Cardiac muscle cell (in vitro differentiated cells and primary cell): ENCODE measurements around the gene ZNF649. TPM values are rescaled to one million over a fixed set of nuclear protein-coding genes. Genes with fewer than 3 reads are reported as not detected.
A peak's percentile ranks its signal among the peaks of the same experiment; 100 is the strongest.

ENCODE experiments used
- DNase-seq, 2 donors: peaks; one replicate each; pipeline versions ENCODE4 v3.0.0 to v3.0.0-alpha.2; 2010 to 2017; ENCODE audit warnings: low read depth in 1 of 2, low spot score in 1 of 2
- H3K27ac ChIP-seq: fragments of 200-600 bp; sonication (generic); 2 replicates; pipeline ENCODE4 v1.5.1; 2016
- H3K27me3 ChIP-seq: fragments of 200-600 bp; sonication (generic); 2 replicates; pipeline ENCODE4 v1.6.0; 2016; ENCODE audit warnings: control low read depth
- H3K36me3 ChIP-seq: fragments of 200-600 bp; sonication (generic); 2 replicates; pipeline ENCODE4 v1.5.1; 2016; ENCODE audit warnings: control low read depth
- H3K4me1 ChIP-seq: fragments of 200-600 bp; sonication (generic); 2 replicates; pipeline ENCODE4 v1.8.1; 2017; ENCODE audit warnings: low read depth, mild to moderate bottlenecking, mixed run types
- H3K4me3 ChIP-seq: fragments of 200-600 bp; sonication (generic); 2 replicates; pipeline ENCODE4 v1.5.1; 2016; ENCODE audit warnings: mild to moderate bottlenecking
- H3K9me3 ChIP-seq: fragments of 200-600 bp; sonication (generic); 2 replicates; pipeline ENCODE4 v1.5.1; 2017; ENCODE audit warnings: low read depth, mild to moderate bottlenecking, control low read depth
- CTCF ChIP-seq: IDR thresholded peaks from 2 replicates; pipeline ENCODE4 v1.5.1; 2012; ENCODE audit warnings: low read depth, mild to moderate bottlenecking, low read length
- polyA plus RNA-seq: library from polyadenylated mRNA; unstranded; fragments of >200 nt; fragmentation: Nextera tagmentation; extraction: Ambion mirVana; gene quantifications from 2 replicates; pipeline ENCODE4 v1.2.1, GENCODE V29; 2016
- total RNA-seq: library from RNA; depleted of rRNA; stranded (reverse); fragments of >200 nt; gene quantifications from 2 replicates; pipeline ENCODE4 v1.2.3, GENCODE V29; 2016

The ZNF649 gene
- total RNA-seq (17.3 and 26.3 TPM in 2 replicates), polyA plus RNA-seq (17.4 and 18.1 TPM in 2 replicates)

GRCh38 chr19:51904331-51905165 is at the start of gene ZNF649:
Gene ZNF649 (minus strand): TSS chr19:51905017. CDS start chr19:51900107, 4,910 bp downstream.
- DNase-seq, result peak; percentile 88 to 91
- Histone ChIP-seq H3K36me3 (peaks cover 7% of the 10 kb centered on the region), H3K27me3 (no peaks in the 10 kb centered on the region), H3K27ac (peak within 1 kb of the TSS; percentile 93), H3K4me1 (peaks cover 3% of the 10 kb centered on the region), H3K9me3 (no peaks in the 10 kb centered on the region), H3K4me3 (peak within 1 kb of the TSS; percentile 86)
- TF ChIP-seq CTCF, result peak; percentile 17

GRCh38 chr19:51948975-51949374 is 44.2 kb upstream of the ZNF649 start:
- no peak for TF ChIP-seq CTCF
- H3K27me3 ChIP-seq, result no peaks in the 10 kb centered on the region
- no peak overlapping the region for H3K27ac ChIP-seq
- no peaks in the 10 kb centered on the region for H3K4me1 ChIP-seq
- H3K36me3 ChIP-seq, result peaks cover 18% of the 10 kb centered on the region
- DNase-seq, result peak in 1 of 2 donors; percentile 55
- H3K4me3 ChIP-seq, result no peak overlapping the region
- peaks cover 18% of the 10 kb centered on the region for H3K9me3 ChIP-seq

GRCh38 chr19:51946602-51947001 is 41.8 kb upstream of the ZNF649 start:
- no peak for TF ChIP-seq CTCF
- H3K4me3 ChIP-seq, result no peak overlapping the region
- peaks cover 42% of the 10 kb centered on the region for H3K36me3 ChIP-seq
- no peak for DNase-seq
- H3K27ac ChIP-seq, result no peak overlapping the region
- peaks cover 18% of the 10 kb centered on the region for H3K9me3 ChIP-seq
- H3K4me1 ChIP-seq, result no peaks in the 10 kb centered on the region
- no peaks in the 10 kb centered on the region for H3K27me3 ChIP-seq

GRCh38 chr19:51944798-51945552 is 40.2 kb upstream of the ZNF649 start:
- Histone ChIP-seq H3K4me3 (no peak overlapping the region), H3K9me3 (peaks cover 18% of the 10 kb centered on the region)
- DNase-seq, result no peak

More at GRCh38 chr19:51944798-51945552, 40.2 kb upstream of the ZNF649 start:
- Histone ChIP-seq H3K4me1 (no peaks in the 10 kb centered on the region), H3K27ac (no peak overlapping the region), H3K27me3 (no peaks in the 10 kb centered on the region), H3K36me3 (peaks cover 56% of the 10 kb centered on the region)
- no peak for TF ChIP-seq CTCF
